CD4-positive, alpha-beta T cell treated with Interleukin-21 for 1 hour (primary cell): ENCODE data around the gene ULK3.

Experiments used
- DNase-seq: peaks from one replicate; pipeline ENCODE4 v3.0.0-alpha.2; 2020

Gene ULK3

GRCh38 chr15:74867466-74868038 lies 24.6 kb upstream of the ULK3 start:
- no peak for DNase-seq

- DNase-seq: no peak
Observed at GRCh38 chr15:74866090-74866489, 23.1 kb upstream of the ULK3 start.

GRCh38 chr15:74865316-74865715 lies 22.4 kb upstream of the ULK3 start:
- no peak for DNase-seq

GRCh38 chr15:74864296-74864695 lies 21.3 kb upstream of the ULK3 start:
- DNase-seq: no peak

- no peak for DNase-seq
Observed at GRCh38 chr15:74863239-74864056, 20.5 kb upstream of the ULK3 start.

- no peak for DNase-seq
Observed at GRCh38 chr15:74858369-74858740, 15.4 kb upstream of the ULK3 start.

GRCh38 chr15:74857671-74858368 lies 14.9 kb upstream of the ULK3 start:
- no peak for DNase-seq

- DNase-seq: no peak
Observed at GRCh38 chr15:74857082-74857655, 14.2 kb upstream of the ULK3 start.

GRCh38 chr15:74856537-74856936 lies 13.6 kb upstream of the ULK3 start:
- no peak for DNase-seq

- no peak for DNase-seq
Observed at GRCh38 chr15:74855857-74856256, 12.9 kb upstream of the ULK3 start.

GRCh38 chr15:74854453-74855022 lies 11.6 kb upstream of the ULK3 start:
- no peak for DNase-seq

GRCh38 chr15:74851960-74852359 lies 9.0 kb upstream of the ULK3 start:
- DNase-seq: no peak

- no peak for DNase-seq
Observed at GRCh38 chr15:74850393-74850792, 7.4 kb upstream of the ULK3 start.

- no peak for DNase-seq
Observed at GRCh38 chr15:74847432-74847831, 4.5 kb upstream of the ULK3 start.

- peak; percentile 39 for DNase-seq
Observed at GRCh38 chr15:74845581-74845980, 2.6 kb upstream of the ULK3 start.

GRCh38 chr15:74845208-74845568 lies 2.2 kb upstream of the ULK3 start:
- DNase-seq: peak; percentile 60

- no peak for DNase-seq
Observed at GRCh38 chr15:74844319-74845207, 1.6 kb upstream of the ULK3 start.

- DNase-seq: no peak
Observed at GRCh38 chr15:74843891-74844299, 939 bp upstream of the ULK3 start.

- DNase-seq: no peak
Observed at GRCh38 chr15:74843445-74843828, 481 bp upstream of the ULK3 start.

GRCh38 chr15:74841891-74842373 lies 1.0 kb downstream of the ULK3 start:
- no peak for DNase-seq

- DNase-seq: no peak
Observed at GRCh38 chr15:74840851-74841775, 1.8 kb downstream of the ULK3 start.
